SK-N-SH (cell line): ENCODE results near the gene ACBD6.

Experiments
- EP300 ChIP-seq, 2 experiments: IDR thresholded peaks; 2 replicates each; pipeline versions ENCODE4 v1.4.0 to v1.6.1; 2012; ENCODE audit warnings: borderline replicate concordance in 1 of 2, low read depth in 1 of 2, low read length in 1 of 2
- MXI1 ChIP-seq: IDR thresholded peaks from 2 replicates; pipeline ENCODE4 v1.6.1; 2012; ENCODE audit warnings: mild to moderate bottlenecking, low read depth, low read length, improper control_type of control experiment
- TAF1 ChIP-seq: IDR thresholded peaks from 2 replicates; pipeline ENCODE4 v1.6.1; 2012; ENCODE audit warnings: low read depth, mild to moderate bottlenecking, low read length, moderate library complexity, borderline replicate concordance
- TF ChIP-seq, protein P1 (sequence below): fragments of 200-600 bp; sonication (generic); IDR thresholded peaks from 2 replicates; pipeline ENCODE4 v1.6.1; 2017; ENCODE audit warnings: antibody characterized with exemption, mild to moderate bottlenecking, moderate library complexity
- TF ChIP-seq, protein P2 (sequence below): IDR thresholded peaks from 2 replicates; pipeline ENCODE4; 2012

- TF ChIP-seq, protein P1, sequence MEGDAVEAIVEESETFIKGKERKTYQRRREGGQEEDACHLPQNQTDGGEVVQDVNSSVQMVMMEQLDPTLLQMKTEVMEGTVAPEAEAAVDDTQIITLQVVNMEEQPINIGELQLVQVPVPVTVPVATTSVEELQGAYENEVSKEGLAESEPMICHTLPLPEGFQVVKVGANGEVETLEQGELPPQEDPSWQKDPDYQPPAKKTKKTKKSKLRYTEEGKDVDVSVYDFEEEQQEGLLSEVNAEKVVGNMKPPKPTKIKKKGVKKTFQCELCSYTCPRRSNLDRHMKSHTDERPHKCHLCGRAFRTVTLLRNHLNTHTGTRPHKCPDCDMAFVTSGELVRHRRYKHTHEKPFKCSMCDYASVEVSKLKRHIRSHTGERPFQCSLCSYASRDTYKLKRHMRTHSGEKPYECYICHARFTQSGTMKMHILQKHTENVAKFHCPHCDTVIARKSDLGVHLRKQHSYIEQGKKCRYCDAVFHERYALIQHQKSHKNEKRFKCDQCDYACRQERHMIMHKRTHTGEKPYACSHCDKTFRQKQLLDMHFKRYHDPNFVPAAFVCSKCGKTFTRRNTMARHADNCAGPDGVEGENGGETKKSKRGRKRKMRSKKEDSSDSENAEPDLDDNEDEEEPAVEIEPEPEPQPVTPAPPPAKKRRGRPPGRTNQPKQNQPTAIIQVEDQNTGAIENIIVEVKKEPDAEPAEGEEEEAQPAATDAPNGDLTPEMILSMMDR = no peak
- TF ChIP-seq, protein P2, sequence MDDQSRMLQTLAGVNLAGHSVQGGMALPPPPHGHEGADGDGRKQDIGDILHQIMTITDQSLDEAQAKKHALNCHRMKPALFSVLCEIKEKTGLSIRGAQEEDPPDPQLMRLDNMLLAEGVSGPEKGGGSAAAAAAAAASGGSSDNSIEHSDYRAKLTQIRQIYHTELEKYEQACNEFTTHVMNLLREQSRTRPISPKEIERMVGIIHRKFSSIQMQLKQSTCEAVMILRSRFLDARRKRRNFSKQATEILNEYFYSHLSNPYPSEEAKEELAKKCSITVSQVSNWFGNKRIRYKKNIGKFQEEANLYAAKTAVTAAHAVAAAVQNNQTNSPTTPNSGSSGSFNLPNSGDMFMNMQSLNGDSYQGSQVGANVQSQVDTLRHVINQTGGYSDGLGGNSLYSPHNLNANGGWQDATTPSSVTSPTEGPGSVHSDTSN = no peak
- TF ChIP-seq MXI1 = no peak
- no peak for TF ChIP-seq EP300 (IDR thresholded peaks at IDR 0.05; ENCODE audit: borderline replicate concordance in 1 of 2, low read depth in 1 of 2, low read length in 1 of 2)
- no peak for TF ChIP-seq TAF1
Measured at GRCh38 chr1:180470031-180470430, 32.3 kb downstream of the ACBD6 start.
